ENCODE data around the gene PSMC1.

PSMC1 gene

GRCh38 chr14:90302529-90303303, 46.4 kb downstream of the PSMC1 start:
- no peak for DNase-seq (ENCODE audit: low read depth in 2 of 2)

- DNase-seq (ENCODE audit: low read depth in 2 of 2), result no peak
Observed at GRCh38 chr14:90303473-90303872, 47.1 kb downstream of the PSMC1 start.

- no peak for DNase-seq (ENCODE audit: low read depth in 2 of 2)
Observed at GRCh38 chr14:90304502-90304901, 48.1 kb downstream of the PSMC1 start.

- DNase-seq (ENCODE audit: low read depth in 2 of 2), result no peak
Observed at GRCh38 chr14:90305176-90305601, 48.8 kb downstream of the PSMC1 start.

- no peak for DNase-seq (ENCODE audit: low read depth in 2 of 2)
Observed at GRCh38 chr14:90308561-90308960, 52.2 kb downstream of the PSMC1 start.

- no peak for DNase-seq (ENCODE audit: low read depth in 2 of 2)
Observed at GRCh38 chr14:90317286-90317685, 60.9 kb downstream of the PSMC1 start.

GRCh38 chr14:90318016-90318415, 61.7 kb downstream of the PSMC1 start:
- DNase-seq (ENCODE audit: low read depth in 2 of 2), result no peak

- DNase-seq (ENCODE audit: low read depth in 2 of 2), result no peak
Observed at GRCh38 chr14:90319173-90319572, 62.8 kb downstream of the PSMC1 start.

- DNase-seq (ENCODE audit: low read depth in 2 of 2), result no peak
Observed at GRCh38 chr14:90319634-90320541, 63.5 kb downstream of the PSMC1 start.

- DNase-seq (ENCODE audit: low read depth in 2 of 2), result no peak
Observed at GRCh38 chr14:90321891-90322290, 65.5 kb downstream of the PSMC1 start.
